Fibroblast of pulmonary artery (primary cell): ENCODE data around the gene CYLD.

Experiments
- DNase-seq: peaks from one replicate; pipeline ENCODE4 v3.0.0-alpha.2; 2010; ENCODE audit warnings: low read depth
- H3K4me3 ChIP-seq: replicated peaks from 2 replicates; pipeline ENCODE4 v1.5.1; 2011; ENCODE audit warnings: low read depth, mild to moderate bottlenecking, control low read depth, low read length, moderate library complexity
- TF ChIP-seq, protein P1 (sequence below): IDR thresholded peaks from 2 replicates; pipeline ENCODE4 v1.5.1; 2011; ENCODE audit warnings: mild to moderate bottlenecking, control low read depth, low read length, inconsistent platforms; ENCODE audit errors: missing control alignments

Gene CYLD

DNA sequence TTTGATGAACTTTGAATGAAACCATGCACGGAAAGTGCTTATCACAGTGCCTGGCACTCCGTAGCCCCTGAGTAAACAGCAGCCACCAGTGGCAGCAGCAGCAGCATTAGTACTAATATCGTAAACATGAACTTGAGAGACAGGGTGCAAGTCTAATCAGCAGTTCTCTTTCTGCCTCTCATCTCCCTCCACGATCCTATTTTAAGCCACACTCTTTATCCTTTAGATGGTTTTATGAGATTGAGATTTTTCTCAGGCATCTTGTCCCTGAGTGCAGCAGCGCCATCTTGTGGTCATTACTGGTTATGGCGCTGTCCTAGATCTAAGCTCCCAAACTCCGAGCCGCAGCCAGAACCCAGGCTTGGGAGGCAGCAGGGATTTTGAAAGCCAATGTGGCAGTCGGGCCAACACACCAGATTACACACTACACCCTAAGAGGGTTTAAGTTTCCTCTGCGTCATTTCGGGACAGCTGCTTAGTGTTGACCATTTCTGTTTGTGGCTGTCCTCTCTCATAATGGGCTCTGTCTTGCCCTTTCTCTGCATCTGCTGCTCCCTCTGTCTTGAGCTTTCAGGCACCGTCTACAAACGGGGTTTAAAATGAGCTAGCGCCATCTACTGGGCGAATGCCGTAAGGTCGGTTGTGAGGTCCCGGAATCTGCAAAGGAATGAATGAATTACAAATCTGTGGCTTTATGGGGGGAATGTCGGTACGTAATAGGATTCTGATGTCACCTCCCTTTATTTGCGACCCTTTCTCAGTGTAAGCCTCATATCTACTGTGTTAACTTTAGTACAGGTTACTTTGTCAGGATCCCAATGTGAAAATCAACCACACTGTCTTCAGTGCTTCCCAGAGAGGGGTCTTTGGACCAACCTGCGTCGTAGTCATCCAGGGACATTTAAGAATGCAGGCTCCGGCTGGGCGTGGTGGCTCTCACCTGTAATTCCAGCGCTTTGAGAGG, 64.5 kb downstream of the CYLD start:
- peak; percentile 93 for DNase-seq
- TF ChIP-seq, protein P1, sequence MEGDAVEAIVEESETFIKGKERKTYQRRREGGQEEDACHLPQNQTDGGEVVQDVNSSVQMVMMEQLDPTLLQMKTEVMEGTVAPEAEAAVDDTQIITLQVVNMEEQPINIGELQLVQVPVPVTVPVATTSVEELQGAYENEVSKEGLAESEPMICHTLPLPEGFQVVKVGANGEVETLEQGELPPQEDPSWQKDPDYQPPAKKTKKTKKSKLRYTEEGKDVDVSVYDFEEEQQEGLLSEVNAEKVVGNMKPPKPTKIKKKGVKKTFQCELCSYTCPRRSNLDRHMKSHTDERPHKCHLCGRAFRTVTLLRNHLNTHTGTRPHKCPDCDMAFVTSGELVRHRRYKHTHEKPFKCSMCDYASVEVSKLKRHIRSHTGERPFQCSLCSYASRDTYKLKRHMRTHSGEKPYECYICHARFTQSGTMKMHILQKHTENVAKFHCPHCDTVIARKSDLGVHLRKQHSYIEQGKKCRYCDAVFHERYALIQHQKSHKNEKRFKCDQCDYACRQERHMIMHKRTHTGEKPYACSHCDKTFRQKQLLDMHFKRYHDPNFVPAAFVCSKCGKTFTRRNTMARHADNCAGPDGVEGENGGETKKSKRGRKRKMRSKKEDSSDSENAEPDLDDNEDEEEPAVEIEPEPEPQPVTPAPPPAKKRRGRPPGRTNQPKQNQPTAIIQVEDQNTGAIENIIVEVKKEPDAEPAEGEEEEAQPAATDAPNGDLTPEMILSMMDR: peak; percentile 67
- peak overlapping the region; percentile 43 for H3K4me3 ChIP-seq

DNA sequence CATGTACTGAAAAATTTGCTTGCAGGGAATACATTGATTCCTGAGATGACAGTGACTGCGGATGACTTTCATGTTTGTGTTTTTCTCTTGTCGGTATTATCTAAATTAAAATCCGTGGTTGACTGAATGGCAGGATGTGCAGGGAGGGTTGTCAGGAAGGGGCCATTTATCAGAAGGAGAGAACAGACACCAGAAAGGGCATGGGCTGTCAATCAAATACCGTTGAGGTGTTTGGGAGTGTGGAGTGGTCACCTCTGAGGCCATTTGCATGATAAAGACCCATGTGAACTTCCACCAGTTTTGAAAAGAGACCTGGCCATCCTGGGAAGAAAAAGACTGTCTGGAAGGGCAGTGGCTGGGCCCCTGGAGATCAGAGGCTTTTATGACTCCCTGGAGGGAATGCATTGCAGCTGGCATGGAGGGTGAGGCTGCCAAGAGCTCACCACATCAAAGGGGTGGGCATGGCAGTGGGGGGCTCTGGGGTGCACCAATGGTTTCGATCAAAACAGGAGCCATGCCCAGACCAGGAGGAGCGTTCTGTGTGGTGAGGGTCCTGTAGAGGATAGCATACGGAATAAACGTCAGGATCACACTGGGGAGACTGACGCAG, 67.1 kb downstream of the CYLD start:
- H3K4me3 ChIP-seq: no peak overlapping the region
- TF ChIP-seq, protein P1: no peak
- no peak for DNase-seq

DNA sequence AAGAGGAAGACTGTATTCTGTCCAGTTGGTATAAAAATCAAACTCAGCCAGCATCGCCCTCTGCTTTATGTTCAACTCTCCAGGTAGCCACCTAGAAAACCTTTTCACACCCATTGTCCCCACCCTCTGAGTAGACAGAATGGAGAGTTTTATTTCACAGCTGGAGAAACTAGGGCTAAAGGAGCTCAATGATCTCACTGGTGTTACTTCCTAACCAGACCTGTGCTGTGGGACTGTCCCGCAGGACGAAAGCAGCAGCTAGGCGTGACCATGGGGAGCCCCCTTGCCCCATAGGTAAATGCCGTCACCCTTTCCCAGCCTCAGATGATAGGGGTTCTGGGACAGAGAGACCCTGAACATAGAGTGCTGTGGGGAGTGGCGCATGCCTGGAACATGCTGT, 67.7 kb downstream of the CYLD start:
- H3K4me3 ChIP-seq: no peak overlapping the region
- no peak for DNase-seq
- TF ChIP-seq, protein P1: no peak

DNA sequence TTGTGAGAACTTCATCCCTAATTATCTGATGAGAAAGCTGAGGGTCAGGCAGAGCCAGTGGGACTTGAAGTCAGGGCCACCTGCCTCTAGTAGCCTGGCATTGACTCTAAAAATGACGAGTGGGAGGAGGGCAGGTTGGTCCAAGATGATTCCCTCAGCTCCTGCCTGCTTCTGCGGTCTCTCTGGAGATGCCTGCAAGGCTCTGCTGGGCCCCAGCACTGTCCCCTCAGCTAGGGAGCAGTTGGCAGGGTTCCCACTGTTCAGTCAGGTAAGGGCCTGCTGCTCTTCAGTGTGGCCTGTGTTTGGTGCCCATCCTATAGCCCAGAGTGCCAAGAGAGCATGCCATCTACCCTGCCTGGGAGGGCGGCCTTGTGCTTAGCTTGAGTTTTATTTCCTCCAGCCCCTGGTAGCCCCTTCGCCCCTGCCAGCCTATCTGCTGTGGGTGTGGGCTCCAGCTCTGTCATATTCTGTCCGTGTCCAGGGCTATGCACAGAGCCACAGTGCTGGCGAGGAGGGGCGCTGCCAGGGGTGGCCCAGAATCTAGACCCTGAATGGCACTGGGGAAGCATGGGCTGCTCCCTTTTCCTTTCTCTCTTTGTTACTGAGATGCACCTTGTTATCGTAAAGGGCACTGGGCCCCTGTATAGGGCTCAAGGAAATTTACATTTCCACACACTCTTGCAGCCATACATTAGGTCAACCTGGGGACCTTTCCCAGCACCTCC, 68.5 kb downstream of the CYLD start:
- H3K4me3 ChIP-seq: no peak overlapping the region
- TF ChIP-seq, protein P1: no peak
- DNase-seq: no peak

DNA sequence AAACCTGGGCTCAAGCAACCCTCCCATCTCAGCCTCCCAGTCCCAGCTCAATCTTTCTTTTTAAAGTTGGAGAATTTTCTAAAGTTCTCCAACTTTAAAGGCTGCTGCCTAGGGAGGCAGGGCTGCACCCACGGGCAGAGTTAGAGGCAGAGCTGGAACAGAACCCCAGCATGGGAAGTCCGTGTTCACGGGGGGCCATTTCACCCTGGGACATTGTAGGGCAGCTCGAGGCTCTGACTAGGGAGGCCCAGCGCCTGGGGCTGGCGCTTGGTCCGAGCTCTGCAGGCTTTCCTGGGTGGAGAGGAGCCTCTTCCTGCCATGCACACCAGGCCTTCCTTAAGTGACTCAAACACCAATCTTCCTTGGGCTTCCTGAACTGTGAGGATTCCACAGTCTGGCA, 70.2 kb downstream of the CYLD start:
- DNase-seq: no peak
- no peak overlapping the region for H3K4me3 ChIP-seq
- TF ChIP-seq, protein P1: no peak

DNA sequence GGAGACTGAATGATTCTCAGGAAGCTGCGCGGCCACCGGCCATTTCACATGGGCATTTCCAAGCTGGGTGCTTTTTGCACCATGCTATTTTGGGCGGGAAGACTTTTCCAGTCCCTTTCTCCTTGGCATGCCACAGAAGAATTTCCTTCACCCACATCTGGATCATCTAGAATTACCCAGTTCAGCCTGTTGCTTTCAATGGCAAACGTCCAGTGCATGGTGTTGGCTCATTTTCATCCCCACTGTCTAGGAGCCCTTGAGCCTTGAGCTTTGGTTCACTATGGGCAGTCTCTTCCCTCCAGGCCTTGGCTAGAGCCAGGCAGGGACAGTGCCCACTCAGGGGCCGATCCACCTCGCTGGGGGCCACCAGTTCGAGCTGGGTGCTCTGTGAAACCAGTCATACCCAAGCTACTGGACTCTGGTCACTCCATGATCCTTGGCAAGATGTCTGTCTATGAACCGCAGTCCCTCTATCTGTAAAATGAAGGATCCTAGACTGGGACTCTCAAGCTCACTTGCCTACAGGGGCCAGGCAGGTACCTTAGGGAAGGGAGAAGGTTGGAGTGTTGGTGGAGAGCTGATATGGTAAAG, 71.1 kb downstream of the CYLD start:
- no peak for DNase-seq
- TF ChIP-seq, protein P1: no peak
- H3K4me3 ChIP-seq: no peak overlapping the region
